Sigmoid colon (tissue), 7 donors: ENCODE measurements around the gene GNPDA1. TPM values are rescaled to one million over a fixed set of nuclear protein-coding genes. Genes with fewer than 3 reads are reported as not detected.

ENCODE experiments used
- DNase-seq: peaks from one replicate; pipeline ENCODE4 v3.0.0-alpha.2; 2019
- H3K27ac ChIP-seq, 4 donors: fragments of 200-600 bp; sonication (generic); one replicate each; pipeline ENCODE4 v1.5.1; 2016 to 2019; ENCODE audit warnings: mild to moderate bottlenecking in 1 of 4
- H3K27me3 ChIP-seq, 3 donors: fragments of 200-600 bp; sonication (generic); one replicate each; pipeline ENCODE4 v1.5.1; 2019; ENCODE audit warnings: mild to moderate bottlenecking in 1 of 3
- H3K36me3 ChIP-seq, 4 donors: fragments of 200-600 bp; sonication (generic); one replicate each; pipeline ENCODE4 v1.5.1; 2016 to 2019
- H3K4me1 ChIP-seq, 4 donors: fragments of 200-600 bp; sonication (generic); one replicate each; pipeline ENCODE4 v1.5.1; 2017 to 2019
- H3K4me3 ChIP-seq, 4 donors: fragments of 200-600 bp; sonication (generic); one replicate each; pipeline ENCODE4 v1.5.1; 2017 to 2019; ENCODE audit warnings: mild to moderate bottlenecking in 2 of 4, moderate library complexity in 1 of 4
- H3K9me3 ChIP-seq, 4 donors: fragments of 200-600 bp in 3 of 4; sonication (generic) in 3 of 4; one replicate each; pipeline versions ENCODE4 v1.5.1 to v1.6.1; 2013 to 2019
- EP300 ChIP-seq, 4 donors: sonication (generic); formaldehyde crosslinking; IDR thresholded peaks; one replicate each; pipeline ENCODE4 v1.6.1; 2017; ENCODE audit warnings: antibody characterized with exemption in 4 of 4
- POLR2A ChIP-seq, 2 donors: fragments of 450-650 bp; IDR thresholded peaks; one replicate each; pipeline ENCODE4 v1.6.1; 2016; ENCODE audit warnings: antibody characterized with exemption in 2 of 2, mild to moderate bottlenecking in 2 of 2, moderate library complexity in 2 of 2
- POLR2AphosphoS5 ChIP-seq, 4 donors: sonication (generic); formaldehyde crosslinking; IDR thresholded peaks; one replicate each; pipeline ENCODE4 v1.6.1; 2017; ENCODE audit warnings: antibody characterized with exemption in 4 of 4
- WGBS, 2 donors: extraction: QIAGEN DNeasy Blood & Tissue Kit; methylation state at CpG; one replicate each; pipeline ENCODE4 v1.1.7; 2013; 5-methylcytosine and 5-hydroxymethylcytosine counted together
- intact Hi-C: fragments of 100-400 bp; cut with DNase I; formaldehyde crosslinking; loops from one replicate; pipeline ENCODE4 v1.15.1; 2023
- polyA plus RNA-seq, 3 donors: library from polyadenylated mRNA; stranded (reverse); fragments of 200-250 nt; gene quantifications; one replicate each; pipeline ENCODE4 v1.2.3, GENCODE V29; 2013
- total RNA-seq, 4 donors: library from RNA; depleted of rRNA; stranded (reverse); fragments of >200 nt; gene quantifications; one replicate each; pipeline ENCODE4 v1.1.0, GENCODE V29; 2016
- TF ChIP-seq, protein P1 (sequence below), 4 experiments: fragments of 450-650 bp in 3 of 4; fragments of 200-600 bp in 1 of 4; IDR thresholded peaks; one replicate each; pipeline ENCODE4 v1.5.1; 2016 to 2019; ENCODE audit warnings: antibody characterized with exemption in 4 of 4, mild to moderate bottlenecking in 3 of 4, moderate library complexity in 2 of 4
- donor health status: healthy with polysubstance abuse.
- donor health status: Bipolar disorder and iron deficiency.
- donor health status: healthy.

The GNPDA1 gene
- total RNA-seq (10 to 100 TPM; 23.0 to 58.1 (median 27.7) TPM), polyA plus RNA-seq (10 to 100 TPM; 18.6 to 26.6 (median 19.3) TPM)

DNA sequence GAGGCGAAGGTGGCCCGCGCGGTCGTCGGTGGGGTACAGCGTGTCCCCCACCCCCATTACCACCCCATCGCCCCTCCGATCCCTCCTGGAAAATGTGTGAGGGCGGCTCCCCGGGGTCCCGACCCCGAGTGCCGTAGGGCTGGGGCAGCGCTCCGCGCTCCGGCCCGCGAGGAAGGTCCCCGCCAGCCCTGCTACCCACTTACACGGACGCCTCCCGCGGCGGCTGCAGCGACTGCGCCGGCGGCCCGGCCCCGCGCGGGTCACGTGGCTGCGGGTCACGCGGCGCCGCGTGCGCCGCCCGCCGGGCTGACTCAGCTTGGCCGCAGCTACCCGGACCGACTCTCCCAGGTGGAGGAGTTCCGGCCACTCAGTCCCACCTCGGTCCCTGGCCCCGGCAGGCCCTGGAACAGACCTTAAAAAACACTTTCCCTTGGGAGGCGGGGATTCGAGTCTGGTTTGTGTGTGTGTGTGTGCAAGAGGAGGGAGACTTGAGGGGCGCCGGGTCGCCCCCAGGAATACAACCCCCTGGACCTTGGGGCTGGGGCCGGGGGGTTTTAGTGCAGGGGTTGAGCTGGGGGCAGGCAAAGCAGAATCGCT is at the start of gene GNPDA1:
Gene GNPDA1, minus strand, starts transcription at position 236 of the 597 bp plus-strand sequence. CDS start 992 bp downstream, outside the sequence.
- intact Hi-C loops, result loop anchor here (2.0 to 10.0 kb wide), 4 partner anchors 44 to 342 kb away; partner anchors contain the start of genes NDFIP1 and RNF14
- Histone ChIP-seq H3K4me1 (peaks cover 0 to 29% (median 18%) of the 10 kb centered on the region in 4 donors), H3K36me3 (peaks cover 0 to 19% (median 1%) of the 10 kb centered on the region in 4 donors), H3K4me3 (peak within 1 kb of the TSS; percentile 71 to 83 (median 76)), H3K27ac (peak within 1 kb of the TSS; percentile 83 to 87 (median 86)), H3K9me3 (no peaks in the 10 kb centered on the region), H3K27me3 (no peaks in the 10 kb centered on the region)
- peak; percentile 93 for DNase-seq
- peak in 1 of 2 donors; percentile 6 for TF ChIP-seq POLR2A (IDR thresholded peaks at IDR 0.05)
- TF ChIP-seq POLR2AphosphoS5 (IDR thresholded peaks at IDR 0.05), result peak; percentile 51 to 81 (median 70)
- TF ChIP-seq, protein P1, sequence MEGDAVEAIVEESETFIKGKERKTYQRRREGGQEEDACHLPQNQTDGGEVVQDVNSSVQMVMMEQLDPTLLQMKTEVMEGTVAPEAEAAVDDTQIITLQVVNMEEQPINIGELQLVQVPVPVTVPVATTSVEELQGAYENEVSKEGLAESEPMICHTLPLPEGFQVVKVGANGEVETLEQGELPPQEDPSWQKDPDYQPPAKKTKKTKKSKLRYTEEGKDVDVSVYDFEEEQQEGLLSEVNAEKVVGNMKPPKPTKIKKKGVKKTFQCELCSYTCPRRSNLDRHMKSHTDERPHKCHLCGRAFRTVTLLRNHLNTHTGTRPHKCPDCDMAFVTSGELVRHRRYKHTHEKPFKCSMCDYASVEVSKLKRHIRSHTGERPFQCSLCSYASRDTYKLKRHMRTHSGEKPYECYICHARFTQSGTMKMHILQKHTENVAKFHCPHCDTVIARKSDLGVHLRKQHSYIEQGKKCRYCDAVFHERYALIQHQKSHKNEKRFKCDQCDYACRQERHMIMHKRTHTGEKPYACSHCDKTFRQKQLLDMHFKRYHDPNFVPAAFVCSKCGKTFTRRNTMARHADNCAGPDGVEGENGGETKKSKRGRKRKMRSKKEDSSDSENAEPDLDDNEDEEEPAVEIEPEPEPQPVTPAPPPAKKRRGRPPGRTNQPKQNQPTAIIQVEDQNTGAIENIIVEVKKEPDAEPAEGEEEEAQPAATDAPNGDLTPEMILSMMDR (IDR thresholded peaks at IDR 0.05), result no peak
- no peak for TF ChIP-seq EP300 (IDR thresholded peaks at IDR 0.05)
- WGBS, 2 donors, result 1 to 2% methylated on average over 58 of the region's 58 CpGs

DNA sequence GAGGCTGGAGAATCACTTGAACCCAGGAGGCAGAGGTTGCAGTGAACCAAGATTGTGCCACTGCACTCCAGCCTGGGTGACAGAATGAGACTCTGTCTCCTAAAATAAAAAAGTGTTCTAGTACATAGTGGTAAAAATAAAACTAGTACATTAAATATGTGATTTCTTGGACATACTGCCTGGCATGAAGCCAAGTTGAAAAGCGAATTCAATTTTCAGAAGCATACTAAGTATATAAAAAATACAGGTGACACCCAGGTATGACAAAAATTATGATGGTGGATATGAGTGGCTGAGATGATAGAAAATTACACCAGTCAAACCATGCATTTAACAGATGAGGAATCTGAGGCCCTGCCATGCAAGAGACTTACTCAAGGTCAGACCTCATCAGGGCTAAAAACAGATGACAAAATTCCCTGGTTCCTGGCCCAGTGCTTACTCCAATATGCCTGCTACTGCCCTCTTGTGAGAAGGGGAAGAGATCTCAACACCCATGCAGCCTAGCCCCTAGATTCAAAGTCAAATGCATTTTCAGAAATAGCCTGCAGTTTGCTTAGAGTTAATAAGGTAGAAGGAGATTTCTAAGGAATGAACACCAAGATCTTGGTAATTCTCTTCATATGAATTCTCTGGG is 46.6 kb upstream of the GNPDA1 start:
- WGBS, 2 donors, result 85 to 89% methylated on average over 1 of the region's 1 CpG
- TF ChIP-seq POLR2A (IDR thresholded peaks at IDR 0.05), result no peak
- TF ChIP-seq, protein P1 (IDR thresholded peaks at IDR 0.05), result no peak
- no peak for TF ChIP-seq POLR2AphosphoS5 (IDR thresholded peaks at IDR 0.05)
- no peak for TF ChIP-seq EP300 (IDR thresholded peaks at IDR 0.05)
- Histone ChIP-seq H3K27ac (no peak overlapping the region), H3K9me3 (no peaks in the 10 kb centered on the region), H3K4me1 (peaks cover 0 to 4% (median 2%) of the 10 kb centered on the region in 4 donors), H3K27me3 (no peaks in the 10 kb centered on the region), H3K36me3 (no peaks in the 10 kb centered on the region), H3K4me3 (no peak overlapping the region)
- intact Hi-C loops, result no loop called here
- DNase-seq, result no peak

DNA sequence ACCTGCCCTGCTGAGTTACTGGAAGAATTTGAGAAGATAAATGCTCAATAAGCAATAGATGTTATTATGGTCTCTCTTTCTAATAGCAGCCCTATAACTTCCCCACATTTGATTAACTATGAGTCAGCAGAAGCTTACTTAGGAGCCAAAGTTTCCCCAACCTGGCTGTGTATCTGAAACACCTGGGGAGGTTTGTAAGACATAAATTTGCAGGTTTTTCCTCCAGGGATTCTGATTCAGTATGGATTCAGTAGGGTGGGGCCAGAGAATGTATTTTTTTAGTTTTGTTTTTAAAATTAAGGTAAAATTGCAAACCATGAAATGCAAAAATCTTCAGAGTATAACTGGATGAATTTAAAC is 44.9 kb upstream of the GNPDA1 start:
- intact Hi-C loops, result no loop called here
- no peaks in the 10 kb centered on the region for H3K27me3 ChIP-seq
- no peaks in the 10 kb centered on the region for H3K9me3 ChIP-seq
- H3K36me3 ChIP-seq, result no peaks in the 10 kb centered on the region
- no peaks in the 10 kb centered on the region for H3K4me1 ChIP-seq
- H3K27ac ChIP-seq, result no peak overlapping the region
- no peak for TF ChIP-seq POLR2A (IDR thresholded peaks at IDR 0.05)
- TF ChIP-seq EP300 (IDR thresholded peaks at IDR 0.05), result no peak
- TF ChIP-seq, protein P1 (IDR thresholded peaks at IDR 0.05), result no peak
- TF ChIP-seq POLR2AphosphoS5 (IDR thresholded peaks at IDR 0.05), result no peak
- no peak for DNase-seq
- H3K4me3 ChIP-seq, result no peak overlapping the region

DNA sequence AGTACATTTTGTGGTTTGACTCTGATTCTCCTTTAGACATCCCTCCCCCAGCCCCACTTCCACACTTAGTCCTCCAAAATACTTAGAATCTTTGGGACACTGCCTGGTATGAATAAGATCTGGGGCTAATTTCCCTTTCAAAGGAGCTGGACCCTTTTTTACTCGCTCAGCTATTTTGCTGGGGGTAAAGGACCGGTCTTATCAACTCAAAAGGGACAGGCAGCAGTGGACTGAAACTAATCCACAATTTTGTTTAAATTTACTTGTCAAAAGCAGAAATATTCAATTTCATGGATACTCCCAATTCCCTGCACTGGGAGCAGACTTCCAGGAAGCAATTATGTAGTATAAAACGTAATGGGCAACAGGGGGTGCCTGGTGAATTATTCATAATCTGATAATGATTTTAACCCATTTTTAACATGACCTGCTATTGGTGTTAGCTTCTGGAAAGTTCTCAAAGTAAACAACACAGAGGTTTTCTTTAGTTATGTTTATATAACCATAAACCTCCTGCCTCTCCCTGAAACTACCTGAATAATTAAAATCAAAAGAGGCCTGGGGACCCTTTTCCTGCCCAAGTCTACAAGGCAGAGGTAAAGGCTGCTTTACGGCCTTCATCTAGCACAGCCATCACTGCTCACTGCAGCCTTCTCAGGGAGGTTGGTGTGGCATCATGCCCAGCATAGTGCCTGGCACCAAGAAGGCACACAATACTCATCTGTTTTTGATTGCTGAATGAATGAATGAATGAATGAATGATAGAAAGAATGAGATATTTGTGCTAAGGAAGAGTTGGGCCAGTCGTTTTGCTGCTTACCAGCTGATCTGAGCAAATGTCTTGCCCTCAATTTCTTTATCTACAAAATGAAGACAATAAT is 44.2 kb upstream of the GNPDA1 start:
- intact Hi-C loops, result no loop called here
- Histone ChIP-seq H3K36me3 (no peaks in the 10 kb centered on the region), H3K9me3 (no peaks in the 10 kb centered on the region), H3K27ac (no peak overlapping the region), H3K27me3 (no peaks in the 10 kb centered on the region), H3K4me1 (no peaks in the 10 kb centered on the region), H3K4me3 (no peak overlapping the region)
- TF ChIP-seq, protein P1 (IDR thresholded peaks at IDR 0.05), result no peak
- no peak for TF ChIP-seq EP300 (IDR thresholded peaks at IDR 0.05)
- no peak for TF ChIP-seq POLR2AphosphoS5 (IDR thresholded peaks at IDR 0.05)
- no peak for DNase-seq
- WGBS, 2 donors, result 45 to 69% methylated on average over 5 of the region's 5 CpGs
